Activated CD4-positive, alpha-beta T cell treated with anti-CD3 and anti-CD28 coated beads for 4 hours (primary cell): ENCODE data around the gene NR5A2.

Experiments
- DNase-seq, 2 donors: peaks; one replicate each; pipeline ENCODE4 v3.0.0-alpha.2; 2020

NR5A2 gene

DNA sequence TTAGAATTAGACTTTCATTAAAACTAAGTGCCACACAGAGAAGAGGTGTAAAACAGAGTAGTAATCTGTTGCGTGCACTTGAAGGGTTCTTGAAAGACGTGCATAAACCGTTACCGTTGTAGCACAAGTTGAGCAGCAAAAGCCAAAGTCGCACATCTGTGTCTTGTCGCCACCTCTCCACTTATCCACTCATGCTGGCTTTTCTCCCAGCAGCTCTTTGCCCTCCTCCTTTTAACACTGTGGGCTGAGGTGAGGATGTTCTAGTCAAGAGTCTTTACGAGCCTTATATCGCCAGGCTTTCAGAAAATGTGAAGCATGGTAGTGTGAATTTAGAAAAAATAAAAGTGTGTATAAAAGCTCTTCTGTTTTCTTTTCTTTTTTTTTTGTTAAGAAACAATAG, 48.0 kb downstream of the NR5A2 start:
- DNase-seq: no peak

DNA sequence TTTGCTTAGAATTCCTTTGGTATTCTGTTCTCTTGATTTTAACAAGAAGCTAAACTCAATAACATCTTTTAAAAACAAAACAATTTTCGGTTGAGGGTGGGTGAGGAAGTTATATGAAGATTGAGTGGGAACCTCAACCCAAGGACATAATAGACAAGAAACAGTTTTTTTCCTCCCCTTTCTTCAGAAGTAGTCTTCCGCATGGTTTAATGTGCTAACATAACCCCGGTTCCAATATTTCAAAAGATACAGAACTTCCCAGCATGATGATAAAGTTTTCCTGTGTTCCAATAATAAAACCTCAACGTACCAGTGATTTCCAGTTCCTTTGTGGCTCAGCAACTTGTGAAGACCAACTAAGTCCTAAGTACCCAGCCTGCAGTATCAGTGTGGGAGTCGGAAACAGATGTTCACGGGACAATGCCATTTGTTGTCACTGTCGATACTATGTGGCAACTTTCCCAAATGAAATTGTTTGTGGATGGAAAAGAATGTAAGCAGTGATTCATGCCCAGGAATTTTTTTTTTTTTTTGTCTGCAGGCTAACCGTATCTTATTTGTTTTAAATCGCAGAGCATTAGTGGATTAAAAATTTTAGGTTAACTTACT, 48.5 kb downstream of the NR5A2 start:
- no peak for DNase-seq

DNA sequence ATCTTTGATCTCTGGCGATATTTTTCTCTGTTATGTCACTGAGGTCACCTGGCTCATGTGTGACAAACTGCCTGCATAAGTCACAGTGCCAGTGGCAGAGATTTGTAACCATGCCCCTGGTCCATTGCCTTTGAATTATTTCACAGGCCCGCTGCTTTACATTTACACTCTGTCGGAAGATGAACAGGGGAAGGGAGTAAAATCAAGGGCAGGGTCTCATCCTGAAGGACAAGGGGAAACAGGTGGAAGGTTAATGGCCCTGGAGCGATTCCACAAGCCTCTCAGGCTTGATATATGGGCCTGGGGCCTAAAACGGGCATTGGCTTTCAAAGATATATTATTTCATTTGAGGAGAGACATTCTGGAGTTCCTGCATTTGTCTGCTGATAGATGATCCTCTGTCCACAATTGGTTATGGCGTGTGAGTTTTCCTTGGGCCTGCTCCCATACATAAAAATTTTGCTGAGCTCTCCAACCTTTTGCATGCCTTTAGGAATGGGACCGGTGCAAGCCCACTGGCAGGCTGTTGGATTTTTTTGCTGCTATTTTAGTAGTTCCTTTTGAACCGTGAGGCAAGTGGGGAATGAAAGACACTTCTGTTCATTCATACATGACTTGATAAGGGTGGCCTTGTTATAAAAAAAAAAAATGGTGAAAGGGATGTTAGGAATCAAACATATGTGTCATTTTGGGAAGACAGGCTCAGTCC, 51.9 kb downstream of the NR5A2 start:
- DNase-seq: no peak

DNA sequence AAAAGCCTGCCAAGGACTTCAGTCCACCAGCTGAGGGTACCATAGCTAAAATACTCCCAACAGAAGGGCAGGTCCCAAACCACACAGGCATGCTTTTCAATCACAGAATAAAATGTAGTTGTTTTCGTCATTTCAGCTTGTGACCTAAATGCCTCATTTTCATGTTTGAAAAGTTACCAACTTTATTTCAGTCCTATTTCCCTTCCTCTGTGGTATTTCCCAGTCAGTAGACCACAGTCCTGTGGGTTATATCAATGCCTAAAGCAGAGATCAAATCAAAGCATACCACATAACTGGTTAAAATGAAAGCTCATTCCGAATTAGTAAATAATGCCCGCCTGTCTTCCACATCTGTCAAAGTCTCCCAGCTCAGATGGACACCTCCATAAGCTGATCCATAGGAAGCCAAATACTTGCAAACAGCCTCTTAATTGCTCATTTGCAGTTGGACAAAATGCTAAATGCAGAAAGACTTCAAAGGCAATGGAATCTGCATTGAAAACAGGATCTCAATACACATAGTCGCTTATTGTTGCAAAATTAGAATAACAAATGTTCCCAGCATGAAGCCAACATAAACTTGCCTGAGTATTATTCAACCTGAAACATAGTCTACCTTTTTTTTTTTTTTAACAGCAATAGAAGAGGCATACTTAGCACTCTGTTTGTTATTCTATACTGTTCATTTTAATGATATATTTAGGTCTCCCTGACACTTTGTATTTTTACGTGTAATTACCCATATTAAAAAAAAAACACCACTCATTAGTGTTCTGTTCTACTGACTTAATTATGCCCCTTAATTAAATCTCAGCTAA, 53.9 kb downstream of the NR5A2 start:
- DNase-seq: no peak

DNA sequence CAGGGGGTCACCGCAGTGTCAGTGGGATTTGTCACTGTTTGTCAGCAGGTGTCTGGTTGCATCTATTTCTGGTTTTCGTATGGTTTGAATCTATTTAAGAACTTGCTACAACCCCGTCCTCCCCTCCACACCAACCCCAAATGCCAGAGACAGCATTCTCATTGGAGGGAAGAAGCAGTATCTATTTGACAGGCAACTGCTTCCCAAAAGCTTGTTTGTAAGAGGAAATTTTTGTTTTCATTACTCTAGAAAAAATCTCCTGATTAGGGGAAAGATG, 54.4 kb downstream of the NR5A2 start:
- no peak for DNase-seq

DNA sequence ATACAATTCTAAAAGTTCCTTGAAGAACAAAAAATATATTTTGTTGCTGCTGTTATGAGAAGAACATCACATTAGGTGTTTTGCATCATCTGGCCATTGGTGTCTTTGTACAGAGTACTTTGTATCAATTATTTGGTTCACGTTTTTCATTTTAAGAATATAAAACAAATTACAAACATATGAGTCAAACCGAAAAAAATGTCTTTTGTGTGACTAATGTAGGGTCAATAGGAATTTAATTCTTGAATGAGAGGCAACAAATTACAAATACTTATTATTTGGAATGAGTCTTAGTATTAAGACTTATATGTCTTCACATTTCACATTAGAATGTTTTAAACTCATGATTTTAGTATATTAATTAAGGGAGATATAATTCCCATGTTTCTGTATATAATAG, 54.8 kb downstream of the NR5A2 start:
- DNase-seq: no peak

DNA sequence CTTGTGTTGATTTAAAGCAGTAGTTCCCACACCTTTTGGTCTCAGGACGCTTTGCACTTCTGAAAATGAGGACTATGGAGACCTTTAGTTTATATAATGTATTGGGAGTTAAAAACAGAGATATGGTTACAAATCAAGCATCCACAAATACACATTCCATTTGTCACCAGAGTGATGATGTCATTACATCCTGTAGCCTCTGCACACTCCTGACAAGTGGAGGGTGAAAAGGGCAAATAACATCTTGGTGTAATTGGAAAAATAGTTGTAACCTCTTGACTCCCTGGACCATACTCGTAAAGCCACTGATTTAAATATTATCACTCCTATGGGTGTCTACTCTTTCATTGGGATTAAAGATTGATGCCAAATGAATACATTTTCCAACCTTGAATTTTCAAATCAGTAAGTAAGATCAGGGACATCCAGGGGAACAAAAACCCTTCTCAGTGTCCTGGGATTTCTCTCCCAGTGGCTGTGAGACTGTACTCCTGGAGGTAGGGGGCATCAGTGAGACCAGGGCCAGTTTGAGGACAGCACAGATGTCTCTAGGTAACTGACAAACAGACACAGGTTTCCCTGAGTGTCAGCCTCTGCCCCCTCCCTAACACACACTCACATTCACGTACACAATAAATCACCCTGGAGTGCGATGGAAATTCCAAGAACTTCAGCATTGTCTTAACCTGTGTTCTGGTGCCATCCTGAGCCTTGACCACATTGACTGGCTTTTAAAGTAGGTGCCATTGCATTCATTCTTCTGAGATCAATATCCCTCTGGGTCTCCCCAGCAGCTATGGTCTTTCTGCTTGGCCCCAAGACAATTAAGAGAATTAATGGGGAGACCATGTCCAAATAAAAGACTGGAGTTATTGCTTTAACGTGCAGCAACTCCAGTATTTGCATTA, 63.0 kb downstream of the NR5A2 start:
- DNase-seq: no peak

DNA sequence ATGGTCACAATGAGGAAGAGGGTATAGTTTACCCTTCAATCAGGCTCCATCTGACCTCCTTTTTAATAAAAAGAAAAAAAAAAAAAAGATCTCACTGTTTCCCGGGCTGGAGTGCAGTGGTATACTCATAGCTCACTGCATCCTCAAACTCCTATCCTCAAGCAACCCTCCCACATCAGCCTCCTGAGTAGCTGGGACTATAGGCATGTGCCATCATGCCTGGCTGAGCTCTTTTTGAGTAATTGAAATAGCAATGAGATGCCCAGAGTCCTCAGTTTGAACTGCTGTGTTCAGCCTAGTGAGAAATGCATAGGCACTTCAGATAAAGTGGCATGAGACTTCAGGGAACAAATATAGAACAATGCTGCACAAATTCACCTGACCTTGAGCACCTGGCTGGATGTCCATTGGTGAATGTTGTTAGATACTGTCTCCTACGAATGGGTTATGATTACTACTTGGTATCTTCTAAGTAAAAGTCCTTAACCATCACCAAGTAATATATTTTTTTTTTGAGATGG, 67.6 kb downstream of the NR5A2 start:
- DNase-seq: no peak

DNA sequence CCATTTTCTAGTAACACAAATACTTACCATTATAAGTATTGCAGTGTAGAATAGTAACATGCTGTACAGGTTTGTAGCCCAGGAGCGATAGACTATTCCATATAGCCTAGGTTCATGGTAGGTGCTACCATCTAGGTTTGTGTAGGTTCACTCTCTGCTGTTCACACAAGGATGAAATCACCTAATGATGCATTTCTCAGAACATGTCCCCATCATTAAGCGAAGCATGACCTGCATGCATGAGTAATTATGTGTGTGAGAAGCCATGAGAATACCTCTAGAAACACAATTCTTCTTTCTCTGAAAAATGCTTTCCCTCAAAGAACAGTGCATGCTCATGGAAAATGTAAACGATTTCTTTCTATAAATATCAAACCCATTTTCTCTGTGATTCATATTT, 69.3 kb downstream of the NR5A2 start:
- DNase-seq: no peak

DNA sequence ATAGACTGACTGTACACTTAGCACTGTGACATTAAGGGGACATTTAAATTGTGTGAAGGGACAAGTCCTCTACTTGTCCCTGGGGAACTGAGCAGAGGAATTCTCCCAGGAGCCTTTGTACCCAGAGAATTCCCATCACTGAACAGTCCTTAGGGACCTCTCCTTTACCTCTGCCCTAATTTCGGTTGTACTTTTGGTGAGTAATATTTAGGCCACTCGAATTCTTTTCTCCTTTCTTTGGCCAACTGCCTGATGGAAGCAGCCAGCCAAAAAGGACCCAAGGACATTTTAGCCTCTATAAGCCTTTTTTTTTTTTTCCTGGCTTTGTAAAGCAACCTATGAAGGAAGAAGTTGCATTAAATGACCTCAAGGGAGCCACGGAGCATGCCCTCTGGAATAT, 71.5 kb downstream of the NR5A2 start:
- no peak for DNase-seq

DNA sequence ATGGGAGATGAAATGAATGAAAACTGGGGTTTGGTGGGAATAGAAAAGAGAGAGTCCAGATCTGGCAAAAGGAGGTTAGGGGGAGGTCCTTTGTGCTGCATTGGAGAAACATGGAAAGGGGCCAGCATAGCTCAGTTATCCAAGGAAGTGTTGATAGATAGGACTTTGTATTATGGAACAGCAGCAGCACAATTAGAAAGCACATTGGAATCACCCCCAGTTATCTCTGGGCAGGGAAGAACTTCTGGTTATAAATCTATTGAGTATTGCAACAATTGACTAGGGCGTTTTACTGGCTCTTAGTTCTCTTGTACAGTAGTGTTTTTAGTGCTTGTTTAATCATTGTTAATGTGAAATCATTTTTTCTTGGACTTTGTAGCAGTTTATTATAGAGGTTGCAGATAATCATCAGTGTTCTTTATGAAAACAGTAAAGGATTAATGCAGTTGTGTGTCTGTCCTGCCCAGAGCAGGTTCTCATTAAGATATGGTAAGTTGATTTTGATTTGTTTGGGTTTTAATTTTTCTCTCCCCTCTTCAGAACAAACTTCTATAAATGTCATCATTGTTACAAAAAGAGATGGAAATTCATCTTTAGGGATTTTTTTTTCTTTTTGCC, 76.6 kb downstream of the NR5A2 start:
- no peak for DNase-seq

DNA sequence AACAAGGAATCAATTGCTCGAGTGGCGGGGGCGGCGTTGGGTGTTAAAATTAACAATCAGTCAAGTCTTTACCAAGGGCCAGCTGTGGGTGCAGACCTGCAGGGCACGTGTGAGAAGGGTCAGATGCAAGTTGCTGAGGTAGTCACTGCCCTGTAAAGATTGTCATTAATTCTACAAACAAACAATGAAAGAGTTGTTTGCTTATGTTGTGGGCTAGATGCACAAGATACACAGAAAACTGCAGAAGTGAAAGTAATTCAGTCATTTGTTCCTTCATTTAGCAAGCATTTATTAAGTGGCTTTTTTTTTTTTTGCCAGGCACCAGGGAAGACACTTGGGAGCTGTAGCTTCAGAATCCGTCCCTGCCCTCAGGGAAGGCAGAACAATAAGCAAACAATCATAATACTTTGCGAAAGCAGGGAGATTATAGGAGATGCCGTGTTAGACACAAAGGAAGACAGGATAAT, 79.5 kb downstream of the NR5A2 start:
- DNase-seq: no peak

DNA sequence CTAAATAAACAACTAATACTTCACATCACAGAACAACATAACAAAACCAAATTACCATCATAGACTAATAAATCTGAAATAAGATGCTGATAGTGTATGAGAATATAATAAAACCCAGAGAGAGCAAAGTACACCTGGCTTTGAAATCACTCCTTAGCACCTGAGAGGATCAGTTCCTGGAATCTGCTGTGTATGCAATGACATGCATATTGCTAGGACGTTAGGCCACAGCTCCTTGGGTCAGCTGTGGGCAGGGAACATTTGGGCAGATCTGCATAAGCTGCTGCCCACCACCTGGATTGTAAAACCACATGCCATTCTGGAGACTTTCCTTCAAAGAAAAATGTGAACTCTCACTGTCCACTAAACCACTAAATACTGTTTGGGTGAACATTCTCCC, 81.1 kb downstream of the NR5A2 start:
- no peak for DNase-seq

DNA sequence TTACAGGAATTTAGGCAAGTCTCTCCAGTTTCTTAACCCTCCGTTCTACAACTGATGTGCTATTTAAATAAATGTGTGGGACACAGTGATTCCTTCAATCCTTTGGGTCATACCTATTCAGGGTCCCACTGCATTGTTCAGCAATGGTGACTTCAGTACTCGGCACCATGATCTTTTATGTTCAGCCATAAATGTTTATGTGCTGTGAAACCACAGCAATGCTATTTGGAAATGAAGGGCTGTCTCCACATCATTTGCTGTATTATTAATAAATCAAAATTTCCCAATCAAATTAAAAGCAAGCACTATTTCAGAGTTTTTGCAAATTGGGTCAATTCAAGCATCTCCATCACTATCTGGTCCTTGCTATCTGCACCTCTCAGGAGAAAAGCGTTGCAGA, 84.8 kb downstream of the NR5A2 start:
- DNase-seq: no peak

DNA sequence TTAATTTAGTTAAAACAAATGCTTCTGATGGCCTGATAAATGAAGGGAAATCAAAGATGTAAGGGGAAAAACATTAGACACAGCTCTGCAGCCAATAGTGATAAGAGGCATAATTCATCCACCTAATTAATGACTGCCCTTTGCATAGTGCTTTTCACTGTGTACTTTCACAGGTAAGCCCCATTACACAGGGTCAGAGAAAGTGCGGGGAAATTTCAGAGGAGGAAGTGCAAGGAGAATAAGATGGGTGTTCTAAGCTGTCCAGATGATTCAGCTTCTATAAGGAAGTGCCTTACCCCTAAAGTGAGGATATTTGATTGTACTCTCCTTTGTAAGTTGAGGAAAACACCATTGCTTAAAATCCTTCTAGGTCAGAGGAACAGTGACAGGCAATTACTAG, 88.0 kb downstream of the NR5A2 start:
- no peak for DNase-seq

DNA sequence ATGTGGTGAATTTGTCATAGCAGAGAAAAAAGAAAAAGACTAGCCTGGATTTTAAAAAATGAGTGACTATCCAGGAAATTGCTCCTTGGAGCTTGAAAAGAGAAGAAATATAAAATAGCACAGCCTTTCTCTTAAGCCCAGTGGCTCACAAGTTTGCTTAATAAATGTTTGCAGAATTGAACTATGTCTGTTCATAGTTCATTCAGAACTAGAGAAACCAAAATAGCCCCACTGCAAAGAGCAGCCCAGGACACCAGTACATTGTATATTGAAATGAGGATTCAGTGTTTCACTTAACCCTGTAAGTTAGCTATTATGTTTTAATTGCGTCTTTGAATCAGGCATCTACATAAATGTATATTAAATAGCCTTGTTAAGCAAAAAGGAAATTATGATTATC, 88.8 kb downstream of the NR5A2 start:
- DNase-seq: no peak

DNA sequence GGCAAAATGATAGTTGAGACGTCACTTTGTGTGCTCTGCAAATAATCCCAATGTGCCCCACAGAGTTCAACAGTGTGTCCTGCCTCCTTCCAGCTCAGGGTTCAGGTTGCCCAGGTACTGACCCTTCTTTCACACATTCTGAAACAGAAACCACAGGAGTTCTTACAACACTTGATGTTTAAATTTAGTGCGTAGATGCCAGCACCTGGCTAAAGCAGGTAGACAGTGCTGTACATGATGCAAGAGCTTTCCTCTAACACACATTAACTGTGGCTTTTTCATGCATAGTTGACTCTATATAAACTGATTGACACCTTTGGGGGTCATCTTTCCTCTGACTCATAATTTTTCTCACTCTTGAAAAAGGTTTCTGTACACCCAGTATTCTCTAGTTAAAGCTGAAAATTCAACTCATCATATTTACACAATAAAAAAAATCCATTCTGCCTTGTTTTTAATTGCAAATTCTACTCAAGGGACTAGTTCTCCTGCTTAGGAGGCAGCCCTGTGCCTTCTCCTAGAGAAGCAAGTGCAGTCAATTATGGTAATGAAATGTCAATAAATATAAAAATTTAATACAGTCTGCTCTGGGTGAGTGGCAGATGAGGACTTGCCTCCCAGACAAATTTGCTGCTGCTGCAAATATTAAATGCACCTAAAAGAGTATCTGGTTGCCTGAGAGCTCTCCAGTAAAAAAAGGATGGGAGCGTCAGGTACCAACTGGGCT, 91.4 kb downstream of the NR5A2 start:
- no peak for DNase-seq

DNA sequence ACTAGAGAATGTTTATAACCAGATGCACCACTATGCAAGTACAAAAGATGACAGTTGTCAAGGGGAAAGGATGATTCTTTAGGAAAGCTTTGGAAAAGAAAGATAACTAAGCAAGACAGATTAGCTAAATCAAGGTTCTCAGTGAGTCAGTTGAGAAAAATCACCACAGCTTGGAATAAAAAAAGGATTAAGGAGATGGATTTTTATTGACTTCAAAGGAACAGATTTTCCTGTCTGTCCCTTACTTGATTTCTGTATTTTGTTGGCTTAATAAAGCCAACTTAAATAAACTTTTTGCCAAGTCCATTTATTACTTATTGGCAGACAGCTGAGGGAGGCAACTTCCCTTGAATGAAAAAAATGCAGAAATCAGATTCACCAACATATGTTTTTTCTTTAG, 93.9 kb downstream of the NR5A2 start:
- no peak for DNase-seq

DNA sequence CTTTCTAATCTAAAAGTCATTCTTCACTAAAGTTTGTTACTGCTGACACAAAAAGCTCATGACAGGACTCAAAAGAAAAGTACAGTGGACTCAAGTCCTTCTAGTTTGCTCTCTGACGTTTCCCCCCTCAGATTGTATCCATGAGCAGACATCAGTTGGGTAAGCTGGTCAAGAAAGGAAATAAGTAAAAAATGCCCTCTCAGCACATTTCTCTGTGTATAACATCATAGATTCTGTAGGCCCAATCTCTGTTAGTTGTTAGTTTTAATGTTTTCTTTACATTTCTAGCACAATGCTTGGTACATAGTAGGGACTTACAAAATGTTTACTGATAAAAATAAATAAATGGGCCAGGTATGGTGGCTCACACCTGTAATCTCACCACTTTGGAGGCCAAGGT, 96.8 kb downstream of the NR5A2 start:
- DNase-seq: no peak

DNA sequence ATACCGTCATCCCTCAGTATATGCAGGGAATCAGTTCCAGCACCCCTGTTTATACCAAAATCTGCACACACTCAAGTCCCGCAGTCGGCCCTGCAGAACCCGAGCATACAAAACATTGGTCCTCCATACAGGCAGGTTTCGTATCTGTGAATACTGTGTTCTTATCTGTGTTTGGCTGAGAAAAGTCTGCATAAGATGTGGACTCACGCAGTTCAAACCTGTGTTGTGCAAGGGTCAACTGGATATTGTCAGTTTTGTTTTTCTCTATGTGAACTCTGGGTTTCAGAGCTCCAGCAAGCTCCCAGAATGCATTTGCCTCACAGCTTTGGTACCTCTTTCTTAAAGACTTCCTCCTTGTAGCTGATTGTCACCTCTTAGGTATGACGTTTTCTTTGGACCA, 100.6 kb downstream of the NR5A2 start:
- DNase-seq: no peak

DNA sequence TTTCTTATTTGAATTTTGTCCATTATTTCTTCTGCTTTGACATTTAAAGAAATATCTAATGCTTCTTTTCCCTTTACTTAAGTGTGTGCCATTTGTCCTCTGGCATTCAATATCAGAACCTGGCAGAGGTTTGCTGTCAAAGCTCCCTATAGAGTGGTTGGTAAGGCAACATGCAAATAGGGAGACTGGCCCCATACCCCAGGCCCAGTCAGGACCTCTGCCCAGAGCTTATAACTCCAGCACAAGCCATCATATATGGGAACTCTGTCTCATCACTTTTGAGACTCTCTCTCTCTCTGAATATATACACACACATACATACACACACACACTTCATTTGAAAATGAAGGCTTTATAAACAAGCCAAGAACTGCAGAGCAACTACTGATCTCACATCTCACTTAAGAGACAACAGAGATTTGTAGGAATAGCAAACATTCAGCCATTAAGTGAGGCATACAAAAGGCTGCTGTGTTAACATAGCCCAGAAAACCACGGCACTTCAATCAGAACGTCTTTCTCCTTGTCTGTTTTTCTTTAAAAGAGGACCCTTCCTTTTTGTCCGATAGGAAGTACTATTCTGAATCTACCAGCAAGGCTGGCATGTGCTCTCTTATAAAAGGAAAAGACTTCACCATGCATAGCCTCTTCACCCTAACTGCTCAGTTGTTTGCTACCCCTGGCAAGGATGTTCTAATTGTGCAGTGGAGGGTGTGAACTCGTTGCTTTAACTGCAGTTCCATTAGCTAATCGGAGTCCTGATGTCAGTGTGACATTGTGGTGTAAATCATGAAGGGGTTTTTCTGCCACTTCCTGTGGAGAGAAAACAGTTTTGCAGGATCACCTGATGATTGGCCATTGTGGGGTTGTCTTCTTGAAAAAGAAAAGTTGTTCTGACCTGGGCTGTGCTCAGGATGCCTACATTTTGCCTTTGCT, 101.7 kb downstream of the NR5A2 start:
- no peak for DNase-seq
